NCI-H2081 treated with DMSO at 0.1 percent for 48 hours (cell line): ENCODE results near the gene GASK1A.
"Not testable (repeated sequence)": the region's sequence is repeated elsewhere in the genome, so short reads cannot be mapped to it uniquely, and the experiment has no call there.

Experiments
- DNase-seq: peaks from one replicate; lab custom pipeline; 2025; lab: John Stamatoyannopoulos, UW

The GASK1A gene

DNA sequence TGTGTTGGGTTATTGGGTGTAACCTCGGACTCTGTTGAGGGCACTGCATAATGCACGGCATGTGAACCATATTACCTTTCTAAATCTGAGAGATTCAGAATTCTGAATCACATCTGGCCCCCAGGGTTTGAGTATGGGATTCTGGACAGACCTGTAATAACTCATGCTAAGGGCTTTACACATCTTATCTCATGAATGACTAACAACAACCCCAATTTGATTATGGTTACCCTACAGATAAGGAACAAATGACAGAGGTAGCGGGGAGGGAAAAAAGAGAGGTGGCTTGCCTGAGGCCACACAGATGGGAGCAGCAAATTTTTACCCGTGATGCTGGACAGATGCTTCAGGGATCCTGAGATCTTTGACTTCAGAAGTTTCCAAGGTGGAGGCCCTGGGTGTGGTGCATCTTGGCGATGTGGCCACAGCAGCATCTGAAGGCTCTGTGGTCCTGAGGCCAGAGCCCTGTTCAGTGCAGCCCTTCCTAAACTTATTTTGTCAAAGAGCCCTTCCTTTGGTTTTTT is 83.0 kb downstream of the GASK1A start:
- DNase-seq = no peak

DNA sequence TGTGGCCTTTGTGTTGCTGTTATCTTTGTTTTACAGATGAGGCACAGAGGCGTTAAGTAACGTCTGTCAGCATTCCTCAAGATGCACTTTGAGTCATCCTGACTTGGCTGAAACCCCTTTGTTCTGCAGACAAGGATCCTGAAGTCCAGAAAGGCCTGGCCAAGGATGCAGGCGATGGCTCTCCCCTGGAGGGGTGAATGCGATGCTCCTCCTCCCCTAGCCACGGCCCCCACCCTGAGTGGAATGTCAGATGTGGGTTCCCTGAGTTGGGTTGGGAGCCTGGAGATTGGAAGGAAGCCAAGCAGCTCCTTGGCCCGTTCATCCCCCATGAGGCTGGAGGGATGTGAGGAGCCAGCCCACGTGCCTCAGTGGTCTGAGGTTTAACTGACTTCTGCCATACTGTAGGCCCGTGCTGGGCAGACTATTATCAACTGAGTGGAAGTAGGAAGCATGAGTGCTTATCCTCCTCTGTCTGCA is 83.5 kb downstream of the GASK1A start:
- no peak for DNase-seq

DNA sequence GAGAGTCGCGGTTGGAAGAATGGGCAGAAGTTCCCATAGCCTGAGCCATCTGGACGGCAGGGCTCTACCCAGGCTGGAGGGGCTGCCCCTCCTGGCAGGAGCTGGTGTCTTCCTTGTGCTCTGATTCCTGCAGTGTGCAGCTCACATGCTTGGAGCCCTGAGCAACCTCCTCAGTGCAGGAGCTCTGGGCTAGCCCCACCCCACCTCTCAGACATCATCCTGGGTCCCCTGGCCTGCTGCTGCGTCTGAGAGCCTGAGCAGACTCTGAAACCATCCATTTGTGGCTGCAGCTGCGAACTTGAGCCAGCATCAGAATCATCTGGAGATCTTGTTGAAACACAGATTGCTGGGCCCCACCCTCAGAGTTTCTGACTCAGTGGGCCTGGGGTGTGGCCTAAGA is 84.0 kb downstream of the GASK1A start:
- DNase-seq = no peak

DNA sequence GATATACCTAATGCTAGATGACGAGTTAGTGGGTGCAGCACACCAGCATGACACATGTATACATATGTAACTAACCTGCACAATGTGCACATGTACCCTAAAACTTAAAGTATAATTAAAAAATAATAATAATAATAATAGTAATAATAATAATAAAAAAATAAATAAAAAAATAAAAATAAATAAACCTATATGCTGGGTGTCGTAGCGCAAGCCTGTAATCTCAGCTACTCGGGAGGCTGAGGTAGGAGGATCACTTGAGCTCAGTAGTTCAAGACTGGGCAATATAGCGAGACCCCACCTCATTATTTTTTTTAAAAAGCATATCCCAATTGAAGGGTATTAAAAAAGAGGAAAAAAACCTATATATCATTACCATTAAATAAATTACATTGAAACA is 91.6 kb downstream of the GASK1A start:
- DNase-seq = not testable (repeated sequence)

DNA sequence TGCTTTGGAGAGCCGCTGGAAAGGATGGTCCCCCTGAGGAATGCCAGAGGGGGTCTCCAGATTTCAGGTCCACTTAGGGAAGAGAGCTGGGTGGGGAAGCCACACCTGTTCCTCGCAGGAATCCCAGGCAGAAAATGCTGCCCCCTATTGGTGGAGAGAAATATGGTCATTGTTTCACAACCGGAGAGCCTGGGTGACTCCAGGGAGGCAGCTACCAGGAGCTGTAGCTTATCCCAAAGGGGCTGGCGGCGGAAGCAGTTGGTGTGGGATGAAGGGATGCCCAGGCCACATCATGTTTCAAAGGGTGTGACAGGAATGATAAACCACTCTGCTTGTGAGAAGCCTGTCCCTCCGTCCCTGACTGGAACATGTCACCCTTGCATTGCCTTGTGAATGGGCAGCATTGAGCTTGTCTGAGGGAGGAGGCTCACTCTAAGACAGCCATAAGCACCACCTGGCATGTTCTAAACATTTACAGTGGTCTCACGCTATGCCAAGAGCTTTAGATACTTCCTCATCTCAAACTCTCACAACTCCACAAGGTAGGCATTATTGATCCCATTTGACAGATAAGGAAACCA is 92.3 kb downstream of the GASK1A start:
- DNase-seq = no peak

DNA sequence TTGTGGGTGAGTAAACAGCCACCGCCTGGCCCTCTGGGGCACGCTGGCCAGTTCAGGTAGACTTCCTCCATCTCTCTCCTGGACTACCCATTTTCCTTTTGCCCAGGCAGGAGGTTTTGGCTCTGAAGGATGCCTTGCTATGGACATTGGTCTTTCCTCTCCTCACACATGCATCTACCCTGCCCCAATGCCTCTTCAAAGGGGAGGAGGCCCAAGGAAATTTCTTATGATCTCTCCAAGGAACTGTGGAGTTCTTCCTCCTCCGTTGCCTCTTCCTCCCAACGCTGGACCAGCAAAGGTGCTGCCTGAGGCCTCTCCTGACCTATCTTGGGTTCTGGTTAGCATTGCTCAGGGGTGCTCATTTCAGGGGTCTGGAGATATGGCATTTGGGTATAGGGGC is 93.2 kb downstream of the GASK1A start:
- no peak for DNase-seq

DNA sequence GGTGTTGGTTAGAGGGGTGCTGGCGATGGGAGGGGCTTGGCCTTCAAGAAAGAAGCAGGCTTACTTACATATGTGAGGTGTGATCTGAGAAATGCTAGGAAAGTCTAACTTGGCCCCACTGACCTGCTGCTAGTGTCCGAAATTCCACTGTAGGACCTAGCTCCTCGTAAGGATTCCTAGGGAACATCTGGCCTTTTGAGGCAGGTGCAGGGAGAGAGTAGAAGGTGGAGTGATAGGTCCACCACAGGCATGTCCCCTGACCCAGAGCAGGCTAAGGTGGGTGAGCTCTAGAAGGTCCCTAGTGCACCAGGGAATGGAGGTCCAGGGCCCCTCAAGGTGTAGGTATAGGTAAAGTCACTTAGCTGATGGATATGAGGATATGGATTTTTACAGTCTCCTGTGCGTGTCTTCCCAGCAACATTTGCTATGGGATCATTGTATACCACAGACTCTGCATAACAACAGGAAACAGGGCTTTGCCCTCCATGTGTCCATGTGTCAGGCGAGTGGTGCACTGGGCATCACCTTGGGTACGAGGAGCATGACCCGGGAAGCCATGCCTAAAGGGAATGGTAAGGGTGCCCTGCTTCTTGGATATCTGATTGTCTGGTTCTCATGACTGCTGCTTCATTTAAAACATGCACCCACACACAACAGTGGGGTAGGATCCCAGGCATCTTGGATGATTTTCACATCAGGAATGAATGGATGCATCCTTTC is 94.2 kb downstream of the GASK1A start:
- no peak for DNase-seq

DNA sequence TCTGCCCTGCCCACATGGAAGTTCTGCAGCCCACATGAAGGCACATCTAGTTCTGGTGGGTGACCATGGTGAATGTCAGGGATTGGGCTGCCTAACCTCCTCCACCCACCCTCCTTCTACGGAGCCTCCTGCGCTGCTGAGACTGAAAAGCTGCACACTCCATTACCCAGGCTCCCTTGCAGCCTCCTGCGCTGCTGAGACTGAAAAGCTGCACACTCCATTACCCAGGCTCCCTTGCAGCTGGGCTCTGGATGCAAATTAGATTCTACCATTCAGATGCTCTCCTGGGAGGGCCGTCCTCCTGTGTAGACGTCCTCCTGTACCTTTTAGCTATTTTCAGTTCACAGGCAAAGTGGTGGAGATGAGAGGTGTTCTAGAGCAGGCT is 94.7 kb downstream of the GASK1A start:
- DNase-seq = no peak

DNA sequence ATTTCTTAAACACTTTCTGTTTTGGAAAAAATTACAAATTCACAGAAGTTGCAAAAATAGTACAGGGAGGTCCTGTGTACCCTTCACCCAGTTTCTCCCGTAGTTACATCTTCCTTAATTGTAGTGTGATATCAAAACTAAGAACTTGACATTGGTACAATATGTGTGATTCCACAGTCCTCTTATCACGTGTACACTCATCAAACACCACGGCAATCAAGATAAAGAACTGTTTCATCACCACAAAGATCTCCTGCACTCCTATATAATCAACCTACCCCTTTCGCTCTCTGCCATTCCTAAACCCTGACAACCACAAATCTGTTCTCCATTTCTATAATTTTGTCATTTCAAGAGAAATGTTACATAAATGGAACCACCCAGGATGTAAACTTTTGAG is 95.4 kb downstream of the GASK1A start:
- DNase-seq = no peak

DNA sequence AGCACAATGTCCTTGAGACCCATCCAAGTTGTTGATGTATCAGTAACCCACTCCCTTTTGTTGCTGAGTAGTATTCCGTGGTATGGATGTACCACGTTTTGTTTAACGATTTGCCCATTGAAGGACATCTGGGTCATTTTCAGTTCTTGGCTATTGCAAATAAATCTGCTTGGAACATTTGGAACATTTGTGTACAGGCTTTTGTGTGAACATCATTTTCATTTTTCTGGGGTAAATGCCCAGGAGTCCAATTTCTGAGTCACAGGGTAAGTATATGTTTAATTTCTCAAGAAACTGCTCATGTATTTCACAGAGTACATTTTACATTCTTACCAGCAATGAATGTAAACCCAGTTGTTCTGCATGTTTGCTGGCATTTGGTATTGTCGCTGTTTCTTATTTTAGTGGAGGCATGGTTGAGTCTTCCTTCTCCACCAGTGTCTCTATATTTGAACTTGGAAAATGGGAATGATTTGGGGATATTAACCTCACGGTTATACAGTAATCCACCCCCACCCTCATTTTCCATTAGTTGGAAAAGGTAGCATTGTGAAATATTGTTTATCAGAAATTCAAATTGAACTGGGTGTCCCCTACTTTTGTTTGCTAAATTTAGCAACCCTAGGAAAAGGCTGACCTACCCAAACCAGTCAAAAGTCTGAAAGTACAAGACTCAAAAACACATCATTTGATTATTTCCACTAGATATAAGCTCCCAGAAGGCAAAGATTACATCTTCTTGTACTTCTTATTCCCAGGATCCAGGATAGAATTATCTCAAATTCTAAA is 96.0 kb downstream of the GASK1A start:
- DNase-seq = no peak

DNA sequence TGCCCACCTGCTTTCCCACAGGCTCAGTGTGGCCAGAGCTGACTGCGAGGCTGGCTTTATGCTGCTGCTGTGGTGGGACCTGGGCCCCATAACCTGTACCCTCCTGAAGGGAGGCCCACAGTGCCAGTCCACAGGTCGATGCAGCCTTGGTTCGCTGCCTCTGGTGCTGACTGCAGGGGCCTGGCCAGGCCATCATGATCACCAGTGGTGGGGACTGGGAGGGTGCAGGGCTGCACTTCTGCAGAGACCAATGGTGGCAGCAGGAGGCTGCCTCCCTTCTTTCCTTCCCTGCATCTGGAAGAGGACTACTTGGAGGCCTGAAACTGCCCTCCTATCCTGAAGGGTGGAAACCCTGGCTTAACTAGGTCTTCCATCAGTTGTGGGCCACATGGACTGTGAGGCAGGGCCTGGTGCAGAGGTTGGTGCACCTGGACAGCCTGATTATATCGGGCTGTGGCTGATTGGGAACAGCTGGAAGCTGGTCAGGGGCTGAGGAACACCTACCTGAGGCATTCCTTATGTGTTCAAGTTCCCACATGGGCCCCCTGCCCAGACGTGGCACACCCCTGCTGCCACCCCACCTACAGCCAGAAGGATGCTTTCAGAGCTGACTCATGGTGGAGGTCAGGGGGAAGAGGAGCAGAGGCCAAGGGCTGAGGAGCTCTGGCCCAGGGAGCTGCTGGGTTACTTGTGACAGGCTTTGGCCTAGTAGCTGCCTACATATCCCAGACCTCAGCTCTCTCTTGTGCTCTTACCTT is 97.0 kb downstream of the GASK1A start:
- no peak for DNase-seq

DNA sequence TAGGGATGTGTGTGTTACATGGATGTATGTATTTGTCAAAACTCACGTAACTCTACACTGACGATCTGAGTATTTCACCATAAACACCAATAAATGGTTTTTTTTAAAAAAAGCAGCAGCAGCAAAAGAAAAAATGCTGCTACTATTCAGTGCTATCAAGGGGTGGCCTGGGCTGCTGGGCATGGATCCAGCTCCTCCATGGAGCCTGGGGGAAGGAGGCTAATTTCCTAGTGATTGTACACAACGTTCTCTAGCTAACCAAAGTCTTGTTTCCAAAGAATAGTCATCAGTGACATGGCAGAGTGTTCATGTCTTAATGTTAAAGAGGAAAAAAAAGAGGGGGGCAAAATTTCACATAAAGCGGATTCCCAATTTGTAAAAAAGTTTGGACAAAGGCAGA is 97.7 kb downstream of the GASK1A start:
- no peak for DNase-seq

DNA sequence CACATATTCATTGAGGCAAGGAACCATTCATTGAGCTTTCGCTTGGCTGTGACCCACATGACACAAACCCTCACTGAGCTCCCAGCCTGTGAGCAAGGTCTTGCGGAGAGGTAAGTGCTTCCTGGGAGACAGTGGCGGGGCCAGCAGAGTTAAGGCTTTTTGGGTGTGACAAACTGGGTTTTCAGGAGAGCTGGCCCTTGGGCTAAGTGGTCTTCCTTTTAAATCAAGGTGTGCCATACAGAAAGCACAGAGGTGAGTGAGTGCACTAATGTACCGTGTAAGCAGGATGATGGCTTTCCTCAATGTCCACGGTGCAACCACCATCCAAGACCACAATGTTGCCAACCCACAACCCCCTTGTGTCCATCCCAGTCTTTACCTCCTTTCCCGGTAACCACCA is 98.2 kb downstream of the GASK1A start:
- no peak for DNase-seq

DNA sequence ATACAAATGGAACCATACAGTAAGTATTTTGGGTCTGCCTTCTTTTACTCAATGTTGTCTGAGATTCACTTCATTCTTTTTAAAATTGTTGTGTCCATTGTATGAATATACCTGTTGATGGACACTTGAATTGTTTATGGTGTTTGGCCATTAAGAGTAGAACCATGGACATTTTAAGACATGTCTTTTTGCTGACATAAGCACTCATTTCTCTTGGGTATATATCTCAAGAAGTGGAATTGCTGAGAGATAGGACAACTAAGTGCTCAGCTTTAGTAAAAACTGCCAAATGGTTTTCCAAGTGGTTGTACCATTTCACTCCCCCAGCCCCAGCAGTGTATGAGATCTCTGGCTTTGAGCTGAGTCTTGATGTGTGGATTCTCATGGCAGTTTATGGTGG is 98.6 kb downstream of the GASK1A start:
- DNase-seq = no peak

DNA sequence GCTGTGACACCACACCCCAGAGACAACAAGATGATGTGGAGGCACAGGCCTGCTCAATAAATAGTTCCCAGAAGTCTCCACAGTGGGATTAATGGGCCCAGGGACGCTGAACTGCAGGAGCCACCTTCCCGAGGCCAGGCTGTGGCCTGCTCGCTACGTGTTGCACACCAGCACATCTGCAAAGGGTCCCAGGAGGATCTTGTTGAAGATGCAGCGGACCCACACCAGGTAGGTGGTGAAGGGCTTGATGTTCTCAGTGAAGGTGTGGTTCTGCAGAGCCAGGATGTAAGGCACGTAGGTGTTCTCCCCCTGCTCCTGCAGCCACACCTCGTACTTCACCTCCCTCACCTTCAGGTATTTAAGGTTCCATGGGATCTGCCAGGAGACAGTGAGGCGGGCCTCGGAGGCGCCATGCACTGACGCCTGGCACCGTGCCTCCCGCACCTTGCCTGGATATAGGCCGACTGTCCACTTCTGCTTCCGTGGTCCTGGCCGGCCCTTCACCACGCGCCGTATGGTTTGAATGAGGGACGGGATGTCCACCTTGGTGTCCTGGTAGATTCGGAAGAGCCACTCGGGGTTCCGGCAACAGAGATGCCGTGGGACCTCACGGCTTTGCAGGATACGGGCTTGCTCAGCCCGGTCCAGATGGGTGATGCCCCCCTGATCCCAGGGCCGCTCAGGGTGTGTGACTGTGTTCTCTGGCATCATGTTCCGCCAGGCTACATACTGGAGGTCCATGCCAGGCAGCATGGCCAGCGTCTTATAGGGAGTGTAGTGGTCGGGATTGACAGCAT is 100.6 kb downstream of the GASK1A start:
- DNase-seq = no peak

DNA sequence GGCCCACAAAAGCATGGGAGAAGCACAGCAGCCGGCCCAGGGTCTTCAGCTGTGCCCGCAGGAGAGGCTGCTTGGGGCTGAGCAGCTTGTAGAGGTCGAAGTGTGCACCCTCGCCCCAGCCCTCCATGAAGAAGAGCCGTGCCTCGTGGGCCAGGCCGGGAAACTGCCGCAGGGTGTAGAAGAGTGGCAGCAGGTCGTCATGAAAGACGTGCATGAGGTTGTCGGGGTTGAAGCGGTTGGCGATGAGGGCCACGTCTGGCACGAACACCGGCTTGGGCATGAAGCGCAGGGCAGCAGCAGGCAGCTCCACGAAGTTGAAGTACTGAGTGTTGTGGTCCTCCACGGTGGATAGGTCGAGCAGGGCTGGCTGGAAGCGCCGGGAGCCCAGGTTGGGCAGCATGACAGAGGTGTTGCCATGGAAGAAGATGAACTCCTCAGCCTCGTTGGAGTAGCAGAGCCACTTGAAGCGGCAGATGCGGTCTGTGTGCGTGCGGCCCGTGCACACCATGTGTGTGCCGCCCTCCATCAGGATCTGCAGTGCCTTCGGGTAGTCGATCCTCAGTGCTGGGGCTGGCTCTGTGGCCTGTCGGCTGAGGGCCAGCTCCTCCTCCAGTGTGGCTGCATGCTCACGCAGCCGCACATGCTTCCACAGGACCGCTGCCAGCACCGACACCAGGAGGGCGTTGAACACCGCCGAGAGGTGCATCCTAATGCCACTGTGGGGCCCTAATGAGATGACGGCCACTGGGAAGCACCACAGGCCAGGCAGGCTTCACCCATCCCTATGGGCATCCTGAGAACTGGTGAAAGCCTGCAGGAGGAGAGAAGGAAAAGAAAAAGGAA is 101.8 kb downstream of the GASK1A start:
- no peak for DNase-seq

DNA sequence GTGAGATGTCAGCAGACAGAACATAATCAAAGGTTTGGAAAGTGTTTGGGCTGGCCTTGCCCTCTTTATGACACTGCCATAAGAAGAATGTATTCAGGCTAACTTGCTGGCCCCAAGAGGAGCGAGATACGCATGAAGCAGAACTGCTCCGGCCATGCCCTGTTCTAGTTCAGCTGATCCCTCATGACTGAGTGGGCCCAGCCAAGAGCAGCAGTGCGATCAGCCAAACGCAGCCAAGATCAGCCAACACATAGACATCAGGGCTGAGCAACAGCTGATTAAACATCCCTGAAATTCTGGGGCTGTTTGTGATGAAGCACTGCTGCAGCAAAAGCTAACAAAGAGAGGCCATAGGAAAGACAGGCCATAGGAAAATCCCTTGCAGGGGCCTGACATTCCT is 102.7 kb downstream of the GASK1A start:
- DNase-seq = no peak

DNA sequence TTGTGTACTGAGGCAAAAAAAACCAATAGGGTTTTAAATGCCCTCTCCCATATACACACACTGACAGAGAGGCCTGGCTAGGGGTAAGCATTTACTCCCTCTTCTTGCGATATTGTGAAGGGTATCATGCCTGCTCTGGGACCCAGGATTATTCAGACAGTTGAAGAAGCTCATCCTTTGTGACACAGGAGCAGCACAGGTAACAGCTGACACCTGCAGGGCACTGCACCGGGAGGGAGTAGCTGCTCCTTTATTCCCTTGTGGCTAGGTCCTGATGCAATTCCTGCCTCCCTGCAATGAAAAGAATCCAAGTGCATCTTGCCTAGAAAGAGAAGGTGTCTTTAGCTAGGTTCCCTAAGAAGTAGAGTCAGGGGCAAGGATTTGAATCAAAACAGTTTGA is 103.3 kb downstream of the GASK1A start:
- no peak for DNase-seq

DNA sequence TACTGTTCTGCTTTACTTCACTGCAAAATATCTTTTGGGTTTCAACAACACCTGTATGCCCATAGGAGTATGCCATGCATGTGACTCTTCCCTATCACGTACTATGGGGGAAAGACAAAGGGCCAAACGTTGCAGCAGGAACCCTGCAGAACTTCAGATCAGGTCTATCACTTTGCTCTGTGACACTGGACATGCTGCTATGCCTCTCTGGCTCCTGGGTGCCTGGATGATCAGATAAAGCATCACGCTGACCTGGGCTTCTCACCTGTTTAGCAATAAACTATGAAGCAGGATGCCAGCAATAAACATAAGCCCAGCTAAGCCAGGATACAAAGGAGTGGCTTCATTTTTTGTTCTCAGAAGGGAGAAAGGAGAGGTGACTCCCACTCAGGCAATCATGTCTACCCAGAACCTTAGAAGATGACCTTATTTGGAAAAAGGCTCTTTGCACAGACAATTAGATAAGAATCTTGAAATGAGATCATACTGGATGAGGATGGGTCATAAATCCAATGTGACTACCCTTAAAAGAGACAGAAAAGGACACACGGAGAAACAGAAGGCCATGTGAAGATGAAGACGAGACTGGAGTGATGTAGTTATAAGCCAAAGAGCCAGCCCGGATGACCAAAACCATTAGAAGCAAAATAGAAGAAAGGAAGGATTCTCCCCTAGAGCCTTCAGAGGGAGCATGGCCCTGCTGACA is 107.5 kb downstream of the GASK1A start:
- DNase-seq = no peak

DNA sequence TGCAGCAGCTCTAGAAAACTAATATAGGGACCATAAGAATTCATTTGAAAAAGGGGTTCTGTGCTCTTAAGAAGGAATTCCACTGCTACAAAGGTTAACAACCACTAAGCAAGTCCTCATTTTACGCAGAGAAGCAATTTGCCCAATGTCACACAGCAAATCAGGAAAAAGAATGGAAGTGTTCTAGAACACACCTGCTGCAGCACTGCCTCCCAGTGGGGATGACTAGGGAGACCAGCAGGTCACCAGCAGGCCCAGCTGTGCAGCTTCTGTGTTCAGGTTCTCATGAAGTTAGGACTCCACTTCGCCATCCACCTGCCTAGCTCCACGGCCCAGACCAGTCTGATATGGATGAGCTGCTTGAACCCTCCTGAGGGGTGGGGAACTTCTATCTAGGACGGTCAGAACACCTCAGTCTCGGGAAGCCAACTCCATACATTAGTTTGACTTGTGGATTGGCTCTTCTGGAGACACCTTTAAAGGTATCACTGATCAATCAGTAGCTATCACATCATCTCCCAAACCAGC is 108.2 kb downstream of the GASK1A start:
- no peak for DNase-seq
